GM18505 (cell line): Measurements from ENCODE around the gene NOC4L.

ENCODE experiments used
- ATAC-seq: cut with Tn5 transposase; IDR thresholded peaks from one replicate; pipeline ENCODE4 v1.9.1; 2021; ENCODE audit not compliant: unreplicated experiment
- POLR2A ChIP-seq: IDR thresholded peaks from 4 replicates; pipeline ENCODE4 v1.6.1; 2011; ENCODE audit warnings: borderline replicate concordance; ENCODE audit not compliant: insufficient read depth, insufficient read length; ENCODE audit errors: extremely low read depth

The NOC4L gene

DNA sequence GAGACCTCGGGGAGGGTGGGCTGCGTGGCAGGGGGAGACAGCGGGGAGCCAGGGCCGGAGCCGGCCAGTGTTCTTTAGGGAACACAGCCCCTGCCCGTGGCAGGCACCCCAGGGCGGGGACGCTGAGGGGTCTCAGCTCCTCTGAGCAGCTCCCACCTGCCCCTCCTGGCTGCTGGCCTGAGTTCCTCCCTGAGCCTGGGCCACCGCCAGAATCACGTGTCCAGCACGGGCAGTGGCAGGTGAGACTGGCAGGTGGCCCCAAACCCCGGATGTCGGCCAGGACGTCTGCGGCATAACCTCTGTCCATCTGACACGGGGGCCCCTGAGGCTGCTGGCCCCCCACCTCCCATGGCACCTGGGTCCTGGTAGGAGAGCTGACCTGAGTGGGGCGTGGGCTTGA is 25.1 kb downstream of the NOC4L start:
- TF ChIP-seq POLR2A = no peak
- no peak for ATAC-seq

- ATAC-seq = no peak
- TF ChIP-seq POLR2A = no peak
Measured at GRCh38 chr12:132170094-132170636, 25.9 kb downstream of the NOC4L start.

GRCh38 chr12:132170637-132171292 is 26.5 kb downstream of the NOC4L start:
- ATAC-seq = no peak
- no peak for TF ChIP-seq POLR2A

DNA sequence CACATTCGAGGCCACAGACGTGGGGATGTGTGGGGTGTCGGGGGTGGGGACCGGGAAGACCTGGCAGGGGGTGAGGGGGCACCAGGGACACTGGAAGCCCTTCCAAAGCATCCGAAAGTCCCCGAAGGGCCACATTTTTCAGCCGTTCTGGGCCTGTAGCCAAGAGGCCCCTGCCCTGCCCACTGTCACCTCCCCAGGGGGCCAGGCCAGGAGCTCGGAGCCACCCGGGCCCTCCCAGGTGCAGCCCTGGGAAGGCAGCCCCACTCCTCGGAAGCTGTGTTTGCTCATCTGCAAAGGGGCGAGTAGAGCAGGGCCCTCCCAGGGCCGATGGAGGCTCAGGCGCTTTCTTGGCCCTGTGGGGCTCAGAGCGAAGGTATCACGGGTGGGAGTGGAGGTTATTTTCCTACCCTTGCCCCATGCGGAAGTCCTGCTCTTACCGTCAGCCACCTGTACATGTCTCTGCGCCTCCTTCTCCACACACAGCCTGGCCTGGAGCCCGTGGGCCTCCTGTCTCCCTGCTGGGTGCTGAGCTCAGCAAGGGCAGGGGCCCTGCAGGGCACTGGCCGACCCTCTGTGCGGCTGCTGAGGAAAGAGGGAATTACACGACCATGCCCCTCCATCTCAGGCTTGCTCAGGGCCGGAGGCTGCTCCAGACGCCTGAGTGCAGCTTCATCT is 27.2 kb downstream of the NOC4L start:
- no peak for ATAC-seq
- no peak for TF ChIP-seq POLR2A

DNA sequence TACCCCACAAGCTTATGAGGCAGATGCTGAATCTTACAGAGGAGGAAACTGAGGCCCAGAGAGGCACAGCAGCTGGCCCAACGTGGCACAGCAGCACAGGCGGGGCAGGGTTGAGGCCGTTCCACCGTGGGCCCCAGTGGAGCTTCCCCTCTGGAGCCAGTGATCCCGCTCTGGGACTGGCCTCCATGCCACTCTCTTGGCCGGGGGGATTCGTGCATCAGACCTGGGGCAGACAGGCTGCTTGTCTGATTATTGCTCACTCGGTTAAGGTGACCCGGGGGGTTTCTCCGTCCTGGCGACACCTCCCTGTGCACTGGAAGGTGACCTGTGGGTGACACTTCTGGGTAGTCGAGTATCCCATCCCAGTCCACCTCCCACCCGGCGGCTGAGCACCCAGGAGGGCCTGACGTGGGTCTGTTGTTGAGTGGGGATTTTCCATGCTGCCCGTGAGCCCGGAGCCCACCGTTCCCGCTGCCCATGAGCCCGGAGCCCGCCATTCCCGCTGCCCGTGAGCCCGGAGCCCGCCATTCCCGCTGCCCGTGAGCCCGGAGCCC is 27.8 kb downstream of the NOC4L start:
- no peak for TF ChIP-seq POLR2A
- ATAC-seq = no peak

GRCh38 chr12:132172619-132173018 is 28.4 kb downstream of the NOC4L start:
- no peak for ATAC-seq
- TF ChIP-seq POLR2A = no peak

GRCh38 chr12:132173135-132174014 is 29.1 kb downstream of the NOC4L start:
- ATAC-seq = no peak
- TF ChIP-seq POLR2A = no peak

DNA sequence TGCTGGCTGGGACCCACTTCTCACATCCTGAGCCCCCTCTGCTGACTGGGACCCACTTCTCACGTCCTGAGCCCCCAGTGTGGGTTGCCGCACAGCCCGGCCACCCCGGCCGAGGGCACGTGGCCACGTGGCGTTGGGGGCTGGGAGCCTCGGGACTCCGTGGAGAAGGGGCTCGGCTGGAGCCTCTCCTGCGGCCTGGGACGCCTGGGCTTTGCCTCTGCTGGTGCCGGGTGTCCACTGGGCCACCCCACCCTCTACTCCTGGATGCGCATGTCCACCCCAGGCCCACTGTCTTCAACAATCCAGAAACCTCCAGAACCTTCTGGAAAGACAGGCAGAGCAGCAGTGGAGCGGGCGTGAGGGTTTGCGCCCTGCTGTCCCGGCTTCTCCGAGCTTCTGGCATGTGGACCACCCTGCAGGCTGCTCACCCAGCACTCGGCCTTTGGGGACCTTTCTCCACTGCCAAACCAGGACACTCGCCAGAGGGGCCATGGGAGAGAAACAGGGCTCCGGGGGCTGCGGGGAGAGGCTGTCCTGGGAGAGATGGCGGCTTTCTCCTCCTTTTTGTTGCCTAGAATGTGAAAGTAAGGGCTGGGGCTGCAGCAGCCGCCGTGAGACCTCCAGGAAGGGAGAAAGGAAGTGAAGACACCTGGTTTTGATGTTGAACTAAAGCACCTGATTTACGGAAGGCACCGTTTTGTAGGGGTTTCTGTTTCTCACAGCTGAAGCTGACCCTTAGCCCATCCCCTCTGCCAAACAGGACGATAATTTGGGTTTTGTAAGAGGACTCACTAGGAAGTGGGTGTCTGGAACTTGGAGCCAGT is 30.0 kb downstream of the NOC4L start:
- TF ChIP-seq POLR2A = no peak
- no peak for ATAC-seq

DNA sequence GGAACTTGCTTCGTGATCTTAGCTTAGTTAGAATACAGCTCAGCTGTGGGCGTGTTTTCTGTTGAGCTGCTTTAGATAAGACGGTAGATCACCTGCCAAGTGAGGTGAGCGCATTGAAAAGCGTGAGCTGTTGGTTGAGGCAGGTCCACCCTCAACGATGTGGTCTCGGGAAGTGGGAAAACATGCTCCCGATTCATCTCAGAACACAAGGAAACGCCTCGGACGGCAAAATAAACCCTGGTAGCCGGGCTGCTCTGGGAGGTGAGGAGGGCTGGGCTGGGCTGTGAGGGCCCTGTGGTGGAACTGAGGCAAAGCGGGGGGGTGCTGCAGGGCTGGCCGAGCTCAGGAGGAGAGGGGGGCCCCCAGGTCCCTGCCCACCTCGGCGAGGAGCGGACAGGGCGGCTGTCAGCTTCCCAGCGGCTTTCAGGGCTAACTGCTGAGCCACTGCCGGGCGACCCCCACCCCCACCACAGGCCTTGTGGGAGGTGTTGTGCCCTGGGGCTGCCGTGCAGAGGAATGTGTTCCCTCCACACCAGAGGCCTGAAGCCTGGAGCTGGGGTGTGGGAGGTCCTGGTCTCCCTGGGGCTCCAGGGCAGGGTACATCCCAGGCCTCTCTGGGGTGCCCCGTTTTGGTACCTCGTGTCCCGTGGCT is 30.7 kb downstream of the NOC4L start:
- no peak for ATAC-seq
- TF ChIP-seq POLR2A = no peak

DNA sequence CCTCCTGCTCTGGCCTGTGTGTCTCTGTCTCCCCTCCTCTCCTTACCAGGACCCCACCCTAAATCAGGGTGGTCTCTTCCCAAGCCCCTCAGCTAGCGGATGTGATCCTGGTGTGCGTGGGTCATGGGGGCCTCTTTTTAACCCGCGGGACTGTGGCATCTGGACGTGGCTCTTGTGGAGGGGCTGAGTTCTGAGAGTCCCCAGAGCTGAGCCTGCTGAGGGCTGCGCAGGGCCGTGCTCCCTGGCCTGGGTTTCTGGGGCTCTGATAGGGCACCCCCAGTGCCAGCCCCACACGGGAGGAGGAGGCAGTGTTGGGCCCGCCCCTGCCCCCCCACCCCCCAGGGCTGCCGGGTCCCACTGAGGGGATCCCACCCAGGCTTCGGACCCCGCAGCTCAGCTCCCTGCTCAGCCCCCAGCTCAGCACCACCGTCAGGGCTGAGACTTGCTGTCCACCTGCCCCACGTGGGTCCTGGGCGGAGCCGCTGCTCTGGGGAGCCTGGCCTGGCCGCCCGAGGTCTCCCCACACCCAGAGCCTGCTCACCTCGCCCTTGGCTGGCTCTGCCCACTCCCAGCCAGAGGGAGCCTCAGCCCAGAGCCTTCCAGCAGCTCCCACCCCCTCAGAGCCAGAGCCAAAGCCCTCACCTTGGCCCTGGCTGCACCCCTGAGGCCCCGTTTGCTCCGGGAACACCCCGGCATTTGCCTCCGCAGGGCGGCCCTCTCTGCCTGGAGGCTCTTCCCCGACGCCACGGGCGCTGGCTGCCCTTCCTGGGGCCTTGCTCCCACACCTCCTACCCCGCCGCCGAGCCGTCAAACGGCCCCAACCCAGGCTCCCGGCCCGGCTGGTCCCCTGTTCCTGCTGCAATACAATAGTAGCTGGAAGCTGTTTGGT is 31.5 kb downstream of the NOC4L start:
- ATAC-seq = no peak
- no peak for TF ChIP-seq POLR2A

DNA sequence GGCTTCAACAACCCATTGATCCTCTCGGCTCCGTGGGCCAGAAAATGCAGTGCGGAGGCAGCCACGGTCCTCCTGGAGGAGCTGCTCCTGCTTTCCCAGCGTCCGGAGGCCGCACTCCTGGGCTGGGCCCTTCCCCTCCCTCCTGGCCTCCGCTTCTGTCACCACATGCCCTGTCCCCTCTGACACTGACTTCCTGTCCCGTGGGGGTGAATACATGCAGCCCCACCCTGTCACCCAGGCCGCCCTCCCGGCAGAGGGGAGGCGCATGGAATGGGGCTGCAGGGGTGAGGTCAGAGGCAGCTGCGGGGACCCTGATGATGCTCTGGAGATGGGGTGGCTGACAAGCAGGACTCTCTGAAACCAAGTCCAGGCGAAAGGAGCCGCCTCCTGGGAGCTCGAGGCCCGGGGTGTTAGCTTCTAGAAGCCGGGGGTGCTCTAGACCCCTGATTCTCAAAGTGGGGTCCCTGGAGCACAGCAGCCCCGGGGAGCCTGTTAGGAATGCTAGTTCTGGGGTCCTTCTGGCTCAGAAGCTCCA is 32.2 kb downstream of the NOC4L start:
- TF ChIP-seq POLR2A = no peak
- ATAC-seq = no peak
